Karpas-422 (cell line): ENCODE measurements around the gene CCN6. TPM values are rescaled to one million over a fixed set of nuclear protein-coding genes. Genes with fewer than 3 reads are reported as not detected.

Source experiments
- DNase-seq: peaks from one replicate; pipeline ENCODE4 v3.0.0-alpha.2; 2015
- H2AFZ ChIP-seq: fragments of 200-600 bp; sonication (generic); 2 replicates; pipeline ENCODE4 v1.6.1; 2014; ENCODE audit warnings: antibody characterized with exemption, low read length, mixed read lengths
- H3K27ac ChIP-seq: fragments of 200-600 bp; sonication (generic); 2 replicates; pipeline ENCODE4 v1.5.1; 2014; ENCODE audit warnings: mild to moderate bottlenecking, low read length, moderate library complexity
- H3K27me3 ChIP-seq: fragments of 200-600 bp; sonication (generic); 2 replicates; pipeline ENCODE4 v1.6.1; 2014; ENCODE audit warnings: low read length, mixed read lengths
- H3K36me3 ChIP-seq: fragments of 200-600 bp; sonication (generic); 2 replicates; pipeline ENCODE4 v1.6.1; 2014; ENCODE audit warnings: low read length, mixed read lengths; ENCODE audit not compliant: insufficient read depth
- H3K4me1 ChIP-seq: fragments of 200-600 bp; sonication (generic); 2 replicates; pipeline ENCODE4 v1.6.1; 2014; ENCODE audit warnings: mild to moderate bottlenecking, low read length, mixed read lengths
- H3K4me2 ChIP-seq: fragments of 200-600 bp; sonication (generic); 2 replicates; pipeline ENCODE4 v1.6.1; 2014; ENCODE audit warnings: low read length, low read depth, mild to moderate bottlenecking; ENCODE audit not compliant: poor library complexity, severe bottlenecking
- H3K4me3 ChIP-seq: fragments of 200-600 bp; sonication (generic); 2 replicates; pipeline ENCODE4 v1.5.1; 2014; ENCODE audit warnings: mild to moderate bottlenecking, antibody characterized with exemption, low read length, mixed read lengths
- H3K79me2 ChIP-seq: fragments of 200-600 bp; sonication (generic); 2 replicates; pipeline ENCODE4 v1.6.1; 2014; ENCODE audit warnings: mild to moderate bottlenecking, low read length, mixed read lengths
- H3K9ac ChIP-seq: fragments of 200-600 bp; sonication (generic); 2 replicates; pipeline ENCODE4 v1.6.0; 2014; ENCODE audit warnings: low read length
- H3K9me2 ChIP-seq: fragments of 200-600 bp; sonication (generic), shearing (Covaris generic); replicated peaks from 2 replicates; pipeline ENCODE4 v1.6.0; 2014; ENCODE audit warnings: mild to moderate bottlenecking, low read length, moderate library complexity; ENCODE audit not compliant: insufficient read depth
- H3K9me3 ChIP-seq: fragments of 300-700, 200-600 bp; sonication (generic); 2 replicates; pipeline ENCODE4 v1.6.1; 2014; ENCODE audit warnings: low read length, mixed read lengths
- H4K20me1 ChIP-seq: fragments of 200-600 bp; sonication (generic); 2 replicates; pipeline ENCODE4 v1.6.1; 2014; ENCODE audit warnings: mild to moderate bottlenecking, antibody characterized with exemption, low read length, low read depth; ENCODE audit not compliant: insufficient read depth
- total RNA-seq: library from RNA; depleted of rRNA; stranded (reverse); fragments of >200 nt; shearing (Covaris generic); gene quantifications from 2 replicates; pipeline ENCODE4 v1.2.3, GENCODE V29; 2014; ENCODE audit warnings: low replicate concordance

CCN6 gene
- total RNA-seq, 1 experiment from 2014 or later, result not detected

DNA sequence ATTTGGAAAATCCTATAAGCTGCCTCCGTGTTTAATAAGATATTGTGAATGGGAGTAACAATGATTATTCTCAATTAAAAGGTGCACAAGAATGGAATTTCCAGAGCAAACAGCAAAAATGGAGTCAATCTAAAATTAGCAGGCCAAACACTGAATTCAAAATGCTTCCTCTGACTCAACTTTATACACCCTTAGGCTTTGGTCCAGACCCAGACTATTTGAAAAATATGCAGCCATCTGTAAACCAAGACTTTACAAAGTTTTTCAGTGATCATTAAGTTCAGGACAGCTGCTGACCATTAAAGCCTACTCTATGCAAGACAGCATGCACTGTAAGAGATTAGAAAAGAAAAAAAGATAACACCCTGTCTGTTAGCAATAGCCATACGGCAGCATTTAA is 39.4 kb upstream of the CCN6 start:
- H3K27ac ChIP-seq, result no peak overlapping the region
- H3K79me2 ChIP-seq, result no peaks in the 10 kb centered on the region
- no peaks in the 10 kb centered on the region for H3K9me3 ChIP-seq
- H3K9me2 ChIP-seq, result no peaks in the 10 kb centered on the region
- no peak overlapping the region for H3K9ac ChIP-seq
- DNase-seq, result no peak
- no peaks in the 10 kb centered on the region for H3K27me3 ChIP-seq
- no peak overlapping the region for H2AFZ ChIP-seq
- H4K20me1 ChIP-seq, result no peaks in the 10 kb centered on the region
- H3K36me3 ChIP-seq, result no peaks in the 10 kb centered on the region
- no peak overlapping the region for H3K4me2 ChIP-seq
- H3K4me1 ChIP-seq, result no peaks in the 10 kb centered on the region
- no peak overlapping the region for H3K4me3 ChIP-seq

GRCh38 chr6:112015725-112016124 is 38.2 kb upstream of the CCN6 start:
- Histone ChIP-seq H3K79me2 (no peaks in the 10 kb centered on the region), H2AFZ (no peak overlapping the region), H4K20me1 (no peaks in the 10 kb centered on the region), H3K9me2 (no peaks in the 10 kb centered on the region), H3K27me3 (no peaks in the 10 kb centered on the region), H3K9me3 (no peaks in the 10 kb centered on the region), H3K4me1 (no peaks in the 10 kb centered on the region), H3K4me2 (no peak overlapping the region), H3K27ac (no peak overlapping the region), H3K4me3 (no peak overlapping the region), H3K36me3 (no peaks in the 10 kb centered on the region), H3K9ac (no peak overlapping the region)
- DNase-seq, result no peak

DNA sequence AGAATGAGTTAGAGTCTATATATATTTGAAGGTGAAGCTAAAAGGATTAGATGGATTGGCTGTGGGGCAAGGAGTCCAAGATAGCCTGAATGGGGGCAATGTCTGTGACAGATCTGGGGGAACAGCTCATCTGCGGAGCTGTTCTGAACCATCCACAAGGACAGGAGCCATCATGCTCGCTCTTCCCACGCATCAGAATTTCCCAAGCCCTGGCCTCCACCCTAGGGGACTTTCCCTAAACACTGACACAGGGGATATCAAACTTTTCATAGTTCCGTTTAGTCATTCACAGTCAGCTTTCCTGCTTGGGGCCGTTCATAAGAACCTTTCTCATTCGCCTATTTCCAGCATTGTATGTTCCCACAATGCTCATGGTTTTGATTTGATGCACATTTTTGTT is 37.6 kb upstream of the CCN6 start:
- no peak for DNase-seq
- Histone ChIP-seq H3K4me2 (no peak overlapping the region), H3K36me3 (no peaks in the 10 kb centered on the region), H3K4me1 (no peaks in the 10 kb centered on the region), H3K4me3 (no peak overlapping the region), H3K9me3 (no peaks in the 10 kb centered on the region), H2AFZ (no peak overlapping the region), H3K79me2 (no peaks in the 10 kb centered on the region), H3K27me3 (no peaks in the 10 kb centered on the region), H3K9me2 (no peaks in the 10 kb centered on the region), H3K27ac (no peak overlapping the region), H4K20me1 (no peaks in the 10 kb centered on the region), H3K9ac (no peak overlapping the region)

- no peaks in the 10 kb centered on the region for H3K27me3 ChIP-seq
- no peaks in the 10 kb centered on the region for H3K36me3 ChIP-seq
- H2AFZ ChIP-seq, result no peak overlapping the region
- no peak overlapping the region for H3K9ac ChIP-seq
- no peaks in the 10 kb centered on the region for H3K9me3 ChIP-seq
- H3K4me2 ChIP-seq, result no peak overlapping the region
- H3K9me2 ChIP-seq, result no peaks in the 10 kb centered on the region
- H3K4me3 ChIP-seq, result no peak overlapping the region
- no peak for DNase-seq
- H3K27ac ChIP-seq, result no peak overlapping the region
- H4K20me1 ChIP-seq, result no peaks in the 10 kb centered on the region
- no peaks in the 10 kb centered on the region for H3K79me2 ChIP-seq
- no peaks in the 10 kb centered on the region for H3K4me1 ChIP-seq
Observed at GRCh38 chr6:112017169-112017568, 36.7 kb upstream of the CCN6 start.

GRCh38 chr6:112017760-112018537 is 36.0 kb upstream of the CCN6 start:
- Histone ChIP-seq H3K4me1 (no peaks in the 10 kb centered on the region), H3K79me2 (no peaks in the 10 kb centered on the region), H3K27ac (no peak overlapping the region), H3K4me2 (no peak overlapping the region), H3K27me3 (no peaks in the 10 kb centered on the region), H3K9me2 (no peaks in the 10 kb centered on the region), H3K9me3 (no peaks in the 10 kb centered on the region), H4K20me1 (no peaks in the 10 kb centered on the region), H3K4me3 (no peak overlapping the region), H2AFZ (no peak overlapping the region), H3K9ac (no peak overlapping the region), H3K36me3 (no peaks in the 10 kb centered on the region)
- no peak for DNase-seq

DNA sequence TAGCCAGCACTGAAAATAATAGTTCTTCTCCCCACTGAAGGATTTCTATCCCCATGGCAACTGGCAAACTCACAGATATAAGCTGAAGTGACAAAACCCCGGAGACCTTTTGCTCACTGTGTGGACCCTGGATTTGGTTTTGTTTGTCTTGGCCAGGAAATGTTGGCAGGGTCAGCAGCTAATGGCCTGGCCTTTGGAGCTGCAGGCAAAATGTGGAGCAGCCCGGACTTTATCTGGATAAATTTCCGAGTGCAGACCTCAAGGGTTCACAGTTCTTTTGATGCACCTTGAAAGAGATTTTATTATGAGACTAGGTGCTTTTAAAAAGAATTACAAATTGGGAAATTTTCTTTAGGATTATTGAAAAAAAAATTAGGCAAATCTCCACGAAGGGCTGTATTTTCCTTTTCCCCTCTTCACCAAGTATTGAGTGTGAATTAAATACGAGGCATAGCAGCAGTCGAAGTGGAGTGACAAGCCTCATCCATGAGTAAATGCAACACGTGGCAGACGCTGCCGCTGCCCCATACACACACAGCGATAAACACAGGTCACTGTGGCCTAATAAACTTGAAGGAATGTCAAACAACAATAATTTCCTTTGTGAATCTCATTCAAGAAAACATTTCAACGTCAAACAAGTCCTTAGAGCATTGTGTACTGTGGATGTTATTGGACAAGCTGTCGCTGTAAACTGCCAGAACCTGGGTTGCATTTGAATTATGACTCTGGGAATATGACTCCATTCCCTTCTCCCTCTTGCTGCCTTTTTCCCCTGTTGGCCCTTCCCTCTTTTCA is 35.1 kb upstream of the CCN6 start:
- Histone ChIP-seq H3K4me2 (no peak overlapping the region), H3K4me1 (no peaks in the 10 kb centered on the region), H4K20me1 (no peaks in the 10 kb centered on the region), H3K27ac (no peak overlapping the region), H3K4me3 (no peak overlapping the region), H3K36me3 (no peaks in the 10 kb centered on the region), H3K79me2 (no peaks in the 10 kb centered on the region), H2AFZ (no peak overlapping the region), H3K27me3 (no peaks in the 10 kb centered on the region), H3K9me2 (no peaks in the 10 kb centered on the region), H3K9me3 (no peaks in the 10 kb centered on the region), H3K9ac (no peak overlapping the region)
- no peak for DNase-seq

GRCh38 chr6:112019589-112019988 is 34.3 kb upstream of the CCN6 start:
- H3K4me1 ChIP-seq, result no peaks in the 10 kb centered on the region
- no peak overlapping the region for H3K9ac ChIP-seq
- H4K20me1 ChIP-seq, result no peaks in the 10 kb centered on the region
- H2AFZ ChIP-seq, result no peak overlapping the region
- no peak overlapping the region for H3K4me3 ChIP-seq
- DNase-seq, result no peak
- H3K27me3 ChIP-seq, result no peaks in the 10 kb centered on the region
- H3K4me2 ChIP-seq, result no peak overlapping the region
- no peak overlapping the region for H3K27ac ChIP-seq
- no peaks in the 10 kb centered on the region for H3K36me3 ChIP-seq
- H3K9me2 ChIP-seq, result no peaks in the 10 kb centered on the region
- H3K79me2 ChIP-seq, result no peaks in the 10 kb centered on the region
- H3K9me3 ChIP-seq, result no peaks in the 10 kb centered on the region

GRCh38 chr6:112021691-112022310 is 32.1 kb upstream of the CCN6 start:
- H3K36me3 ChIP-seq, result no peaks in the 10 kb centered on the region
- H4K20me1 ChIP-seq, result no peaks in the 10 kb centered on the region
- DNase-seq, result no peak
- no peaks in the 10 kb centered on the region for H3K4me1 ChIP-seq
- H3K9ac ChIP-seq, result no peak overlapping the region
- H3K4me2 ChIP-seq, result no peak overlapping the region
- no peaks in the 10 kb centered on the region for H3K9me3 ChIP-seq
- no peaks in the 10 kb centered on the region for H3K9me2 ChIP-seq
- H3K27ac ChIP-seq, result no peak overlapping the region
- no peaks in the 10 kb centered on the region for H3K79me2 ChIP-seq
- H3K4me3 ChIP-seq, result no peak overlapping the region
- H2AFZ ChIP-seq, result no peak overlapping the region
- no peaks in the 10 kb centered on the region for H3K27me3 ChIP-seq
